PC-9 (cell line): ENCODE data around the gene LMAN1L. TPM values are rescaled to one million over a fixed set of nuclear protein-coding genes. Genes with fewer than 3 reads are reported as not detected.

ENCODE experiments used
- BruUV-seq: library from RNA; stranded (reverse); fragments of 400-500 nt; replicated peaks from 2 replicates; lab custom pipeline; 2021; lab: Mats Ljungman, UMichigan
- CTCF ChIA-PET: fragments of 300-600 bp; sonication (Branson Sonifier 250); formaldehyde crosslinking; loops from one replicate; lab custom pipeline; 2022; ENCODE audit warnings: antibody characterized with exemption; lab: Charles Lee
- POLR2A ChIA-PET: fragments of 300-600 bp; sonication (Branson Sonifier 250); formaldehyde crosslinking; loops from one replicate; lab custom pipeline; 2022; ENCODE audit warnings: antibody characterized with exemption; ENCODE audit not compliant: unreplicated experiment; lab: Charles Lee
- DNase-seq, 2 experiments: peaks; one replicate each; pipeline versions ENCODE4 v3.0.0 to v3.0.0-alpha.2; 2015 to 2022; ENCODE audit warnings: mixed read lengths in 1 of 2
- H2AFZ ChIP-seq: fragments of 200-600 bp; sonication (generic); 2 replicates; pipeline ENCODE4 v1.8.1; 2017; ENCODE audit warnings: antibody characterized with exemption
- H3F3A ChIP-seq: fragments of 200-600 bp; sonication (generic); 2 replicates; pipeline ENCODE4 v1.8.1; 2017; ENCODE audit warnings: antibody characterized with exemption, mild to moderate bottlenecking, low read depth; ENCODE audit not compliant: insufficient read depth
- H3K27ac ChIP-seq: fragments of 200-600 bp; sonication (generic); 2 replicates; pipeline ENCODE4 v1.6.1; 2016; ENCODE audit warnings: mixed run types
- H3K27me3 ChIP-seq: fragments of 200-600 bp; sonication (generic); 2 replicates; pipeline ENCODE4 v1.6.1; 2016; ENCODE audit warnings: low read depth, mixed run types; ENCODE audit not compliant: insufficient read depth
- H3K36me3 ChIP-seq: fragments of 200-600 bp; sonication (generic); 2 replicates; pipeline ENCODE4 v1.6.1; 2016; ENCODE audit warnings: low read depth, mixed run types
- H3K4me1 ChIP-seq: fragments of 200-600 bp; sonication (generic); replicated peaks from 2 replicates; pipeline ENCODE4 v1.6.1; 2016; ENCODE audit warnings: mixed run types; ENCODE audit not compliant: insufficient read depth
- H3K4me2 ChIP-seq: fragments of 200-600 bp; sonication (generic); 2 replicates; pipeline ENCODE4 v1.6.1; 2017; ENCODE audit warnings: mixed run types
- H3K4me3 ChIP-seq: fragments of 200-600 bp; sonication (generic); 2 replicates; pipeline ENCODE4 v1.6.1; 2016; ENCODE audit warnings: mixed run types
- H3K79me2 ChIP-seq: fragments of 200-600 bp; sonication (generic); 2 replicates; pipeline ENCODE4 v1.6.1; 2017; ENCODE audit warnings: low read depth, mixed run types
- H3K9me2 ChIP-seq: fragments of 200-600 bp; sonication (generic); 2 replicates; pipeline ENCODE4 v1.8.1; 2017; ENCODE audit warnings: mild to moderate bottlenecking; ENCODE audit not compliant: insufficient read depth
- H3K9me3 ChIP-seq: fragments of 200-600 bp; sonication (generic); 2 replicates; pipeline ENCODE4 v1.8.1; 2016; ENCODE audit warnings: low read depth; ENCODE audit not compliant: insufficient read depth
- H4K20me1 ChIP-seq: fragments of 200-600 bp; sonication (generic); 2 replicates; pipeline ENCODE4 v1.8.1; 2017; ENCODE audit not compliant: insufficient read depth
- CTCF ChIP-seq: fragments of 200-600 bp; sonication (generic); conservative IDR thresholded peaks from 2 replicates; pipeline ENCODE4 v1.6.1; 2017; ENCODE audit warnings: mixed run types, antibody characterized with exemption, mild to moderate bottlenecking, moderate library complexity
- EZH2 ChIP-seq: fragments of 200-600 bp; sonication (generic); IDR thresholded peaks from 2 replicates; pipeline ENCODE4 v1.8.0; 2017; ENCODE audit warnings: antibody characterized with exemption, low read depth
- intact Hi-C: fragments of 100-400 bp; cut with micrococcal nuclease; formaldehyde crosslinking; loops from one replicate; pipeline ENCODE4 v1.10.0; 2022; ENCODE audit not compliant: unreplicated experiment
- total RNA-seq: library from RNA; stranded (reverse); gene quantifications from 2 replicates; pipeline ENCODE4 v1.2.3, GENCODE V29; 2021

LMAN1L gene
- total RNA-seq, 1 experiment from 2014 or later, result not detected

GRCh38 chr15:74826921-74827320 is 14.3 kb downstream of the LMAN1L start:
- Histone ChIP-seq H3K4me1 (peaks cover 13% of the 10 kb centered on the region), H3F3A (peaks cover 6% of the 10 kb centered on the region; the same call in 1 of the 2 replicates), H3K4me3 (no peak overlapping the region), H3K9me2 (no peaks in the 10 kb centered on the region), H3K79me2 (no peaks in the 10 kb centered on the region), H3K36me3 (no peaks in the 10 kb centered on the region), H2AFZ (no peak overlapping the region), H3K27ac (no peak overlapping the region), H4K20me1 (no peaks in the 10 kb centered on the region), H3K4me2 (no peak overlapping the region), H3K27me3 (no peaks in the 10 kb centered on the region), H3K9me3 (no peaks in the 10 kb centered on the region)
- intact Hi-C loops, result no loop called here
- BruUV-seq, result no TSS peak
- POLR2A ChIA-PET, result no interaction called here
- CTCF ChIA-PET, result no interaction called here
- no peak for DNase-seq
- no peak for TF ChIP-seq CTCF
- TF ChIP-seq EZH2, result no peak

- no peaks in the 10 kb centered on the region for H3K27me3 ChIP-seq
- no peaks in the 10 kb centered on the region for H4K20me1 ChIP-seq
- no peaks in the 10 kb centered on the region for H3K36me3 ChIP-seq
- intact Hi-C loops, result no loop called here
- BruUV-seq, result no TSS peak
- H3K4me3 ChIP-seq, result no peak overlapping the region
- peaks cover 6% of the 10 kb centered on the region; the same call in 1 of the 2 replicates for H3F3A ChIP-seq
- CTCF ChIA-PET, result no interaction called here
- no peaks in the 10 kb centered on the region for H3K9me3 ChIP-seq
- H3K79me2 ChIP-seq, result no peaks in the 10 kb centered on the region
- no peaks in the 10 kb centered on the region for H3K9me2 ChIP-seq
- H3K27ac ChIP-seq, result no peak overlapping the region
- no peak for DNase-seq
- POLR2A ChIA-PET, result interaction anchor here (0.8 kb wide), 1 partner anchor 1196 kb away, joined by 5 read pairs; no protein-coding TSS in a partner anchor
- no peak overlapping the region for H2AFZ ChIP-seq
- no peak overlapping the region for H3K4me2 ChIP-seq
- no peak for TF ChIP-seq CTCF
- no peak for TF ChIP-seq EZH2
- peaks cover 14% of the 10 kb centered on the region for H3K4me1 ChIP-seq
These were observed 15.0 kb downstream of the LMAN1L start for GRCh38 chr15:74827614-74828013.

- no TSS peak for BruUV-seq
- no peaks in the 10 kb centered on the region for H3K36me3 ChIP-seq
- no peak overlapping the region for H3K27ac ChIP-seq
- H3K4me1 ChIP-seq, result peaks cover 14% of the 10 kb centered on the region
- DNase-seq, result peak in 1 of 2 experiments; percentile 57
- no peaks in the 10 kb centered on the region for H3K9me2 ChIP-seq
- ChIA-PET POLR2A (no interaction called here), CTCF (no interaction called here)
- no peaks in the 10 kb centered on the region for H4K20me1 ChIP-seq
- no peak overlapping the region for H3K4me2 ChIP-seq
- intact Hi-C loops, result no loop called here
- H3K79me2 ChIP-seq, result no peaks in the 10 kb centered on the region
- no peaks in the 10 kb centered on the region for H3K9me3 ChIP-seq
- TF ChIP-seq CTCF, result no peak
- TF ChIP-seq EZH2, result no peak
- no peak overlapping the region for H3K4me3 ChIP-seq
- no peaks in the 10 kb centered on the region for H3K27me3 ChIP-seq
- peaks cover 6% of the 10 kb centered on the region; the same call in 1 of the 2 replicates for H3F3A ChIP-seq
- no peak overlapping the region for H2AFZ ChIP-seq
These were observed 16.2 kb downstream of the LMAN1L start for GRCh38 chr15:74828835-74829234.
